ENCODE measurements around the gene DRAM2.

GRCh38 chr1:111139956-111140679, at the start of gene DRAM2, which contains the start of gene CEPT1:
- no peak for TF ChIP-seq CTCF (IDR thresholded peaks at IDR 0.05)
- TF ChIP-seq POLR2A (IDR thresholded peaks at IDR 0.05): peak; percentile 73

Measured in right lobe of liver (tissue), 4 donors.